Endothelial cell of umbilical vein (primary cell): Measurements from ENCODE around the gene ZNF79. TPM values are rescaled to one million over a fixed set of nuclear protein-coding genes. Genes with fewer than 3 reads are reported as not detected.

ENCODE experiments used
- BruUV-seq: library from RNA; stranded (reverse); fragments of 400-500 nt; replicated peaks from 2 replicates; lab custom pipeline; 2021; lab: Mats Ljungman, UMichigan
- CTCF ChIA-PET: fragments of 300-600, 350-600 bp; sonication (Branson Sonifier 250); formaldehyde crosslinking; loops from one replicate; lab custom pipeline; 2021; ENCODE audit warnings: antibody characterized with exemption, inconsistent platforms; lab: Charles Lee
- POLR2A ChIA-PET: fragments of 300-600, 350-600 bp; sonication (Branson Sonifier 250); formaldehyde crosslinking; loops from one replicate; lab custom pipeline; 2021; ENCODE audit warnings: antibody characterized with exemption, inconsistent platforms; lab: Charles Lee
- DNase-seq: peaks from one replicate; pipeline ENCODE4 v3.0.0-alpha.2; 2011; ENCODE audit warnings: low read depth, low spot score
- FAIRE-seq: peaks from 2 replicates; lab custom pipeline; 2011; peaks lifted over from hg19 to GRCh38; lab: Jason Lieb, UNC
- H2AFZ ChIP-seq: 2 replicates; pipeline ENCODE4 v1.6.0; 2012; ENCODE audit warnings: low read depth, low read length, control low read depth, inconsistent platforms
- H3K27ac ChIP-seq: 2 replicates; pipeline ENCODE4 v1.5.1; 2011; ENCODE audit warnings: low read depth, mild to moderate bottlenecking, control low read depth, low read length, moderate library complexity; ENCODE audit not compliant: insufficient read depth
- H3K27me3 ChIP-seq, 2 experiments: 2 replicates each; pipeline versions ENCODE4 v1.6.0 to v1.6.1; 2011; ENCODE audit warnings: low read length in 2 of 2, mixed read lengths in 1 of 2; ENCODE audit not compliant: control insufficient read depth in 2 of 2, insufficient read depth in 2 of 2
- H3K36me3 ChIP-seq, 2 experiments: 2 replicates in 1 of 2; 3 replicates in 1 of 2; pipeline ENCODE4 v1.5.1; 2011; ENCODE audit warnings: low read length in 2 of 2, mild to moderate bottlenecking in 1 of 2, moderate library complexity in 1 of 2; ENCODE audit not compliant: control insufficient read depth in 2 of 2, insufficient read depth in 2 of 2; ENCODE audit errors: extremely low read depth in 1 of 2
- H3K4me1 ChIP-seq: 3 replicates; pipeline ENCODE4 v1.5.1; 2011; ENCODE audit warnings: mild to moderate bottlenecking, low read length; ENCODE audit not compliant: control insufficient read depth, insufficient read depth; ENCODE audit errors: extremely low read depth
- H3K4me2 ChIP-seq: 2 replicates; pipeline ENCODE4 v1.6.1; 2011; ENCODE audit warnings: low read length, control low read depth, mixed read lengths; ENCODE audit not compliant: insufficient read depth
- H3K4me3 ChIP-seq, 3 experiments: fragments of 200-600 bp in 1 of 3; sonication (generic), shearing (Covaris generic) in 1 of 3; replicated peaks in 1 of 3; 2 replicates each; pipeline ENCODE4 v1.5.1; 2011 to 2016; ENCODE audit warnings: control low read depth in 3 of 3, low read length in 3 of 3, mild to moderate bottlenecking in 2 of 3, inconsistent platforms in 1 of 3, low read depth in 1 of 3, moderate library complexity in 1 of 3; ENCODE audit not compliant: insufficient read depth in 1 of 3
- H3K79me2 ChIP-seq: 2 replicates; pipeline ENCODE4 v1.6.0; 2012; ENCODE audit warnings: low read length, inconsistent platforms; ENCODE audit not compliant: control insufficient read depth, insufficient read depth
- H3K9ac ChIP-seq: replicated peaks from 2 replicates; pipeline ENCODE3; 2011; ENCODE audit warnings: low read length, control low read depth; ENCODE audit not compliant: insufficient read depth; ENCODE audit errors: extremely low read depth
- H3K9me1 ChIP-seq: replicated peaks from 3 replicates; pipeline ENCODE4 v1.6.0; 2011; ENCODE audit warnings: mild to moderate bottlenecking, low read length; ENCODE audit not compliant: control insufficient read depth, insufficient read depth; ENCODE audit errors: extremely low read depth
- H3K9me3 ChIP-seq: replicated peaks from 2 replicates; pipeline ENCODE4 v1.5.1; 2012; ENCODE audit warnings: low read length, inconsistent platforms; ENCODE audit not compliant: control insufficient read depth, insufficient read depth
- H4K20me1 ChIP-seq: replicated peaks from 2 replicates; pipeline ENCODE3; 2011; ENCODE audit warnings: mild to moderate bottlenecking, low read length; ENCODE audit not compliant: control insufficient read depth, insufficient read depth; ENCODE audit errors: extremely low read depth
- EZH2 ChIP-seq: IDR thresholded peaks from 2 replicates; pipeline ENCODE4 v1.6.1; 2012; ENCODE audit warnings: borderline replicate concordance, low read depth, mild to moderate bottlenecking, moderate library complexity, low read length, inconsistent platforms; ENCODE audit not compliant: severe bottlenecking
- FOS ChIP-seq: IDR thresholded peaks from 2 replicates; pipeline ENCODE4 v1.6.1; 2011; ENCODE audit warnings: mild to moderate bottlenecking, low read length, moderate library complexity, borderline replicate concordance; ENCODE audit not compliant: insufficient read depth
- GATA2 ChIP-seq: IDR thresholded peaks from 2 replicates; pipeline ENCODE4 v1.7.0; 2011; ENCODE audit warnings: low read depth, mild to moderate bottlenecking, moderate library complexity, mixed read lengths, low read length; ENCODE audit not compliant: insufficient read length, insufficient read depth
- JUN ChIP-seq: IDR thresholded peaks from 2 replicates; pipeline ENCODE4 v1.6.1; 2011; ENCODE audit warnings: borderline replicate concordance, low read depth; ENCODE audit not compliant: insufficient read length, insufficient read depth
- MYC ChIP-seq: IDR thresholded peaks from one replicate; pipeline ENCODE4 v1.6.1; 2011; ENCODE audit warnings: mild to moderate bottlenecking, low read depth, low read length
- POLR2A ChIP-seq: IDR thresholded peaks from 2 replicates; pipeline ENCODE4 v1.6.1; 2012; ENCODE audit warnings: low read depth, mild to moderate bottlenecking, control low read depth, low read length
- POLR2AphosphoS5 ChIP-seq: IDR thresholded peaks from 2 replicates; pipeline ENCODE4 v1.6.1; 2012; ENCODE audit warnings: low read depth, mild to moderate bottlenecking, control low read depth, low read length, moderate library complexity; ENCODE audit not compliant: insufficient read depth
- dilution Hi-C: fragments of 300-500 bp; cut with MboI; formaldehyde crosslinking; loops from one replicate; pipeline ENCODE4 v1.15.0; 2019; ENCODE audit warnings: low sequenced_read_pairs; ENCODE audit not compliant: extremely low pct_ligation_motif_present
- intact Hi-C: fragments of 100-400 bp; cut with micrococcal nuclease; formaldehyde crosslinking; loops from one replicate; pipeline ENCODE4 v1.10.0; 2022
- polyA plus RNA-seq, 4 experiments: library from polyadenylated mRNA; depleted of rRNA in 3 of 4; stranded (reverse) in 3 of 4; unstranded in 1 of 4; fragments of >200 nt; gene quantifications; 2 replicates each; pipeline versions ENCODE4 v1.2.1 to v1.2.3, GENCODE V29; 2011 to 2012; ENCODE audit warnings: missing spikeins in 1 of 4
- total RNA-seq: library from RNA; stranded (reverse); gene quantifications from 2 replicates; pipeline ENCODE4 v1.2.3, GENCODE V29; 2021
- TF ChIP-seq, protein P1 (sequence below): IDR thresholded peaks from 2 replicates; pipeline ENCODE4 v1.6.1; 2011; ENCODE audit not compliant: insufficient read depth, insufficient read length
- TF ChIP-seq, protein P2 (sequence below), 2 donors: IDR thresholded peaks; 1 replicate in 1 of 2; 2 replicates in 1 of 2; pipeline ENCODE4 v1.5.1; 2011; ENCODE audit warnings: low read length in 2 of 2, mild to moderate bottlenecking in 2 of 2, moderate library complexity in 2 of 2, control low read depth in 1 of 2, inconsistent platforms in 1 of 2, low read depth in 1 of 2; ENCODE audit not compliant: insufficient read depth in 1 of 2; ENCODE audit errors: extremely low read depth in 1 of 2

ZNF79 gene
- total and polyA plus RNA-seq, 2 donors (not counting 3 experiments of a cell fraction or from before 2014, with no cell fraction given) = 6.3 to 10.6 TPM

DNA sequence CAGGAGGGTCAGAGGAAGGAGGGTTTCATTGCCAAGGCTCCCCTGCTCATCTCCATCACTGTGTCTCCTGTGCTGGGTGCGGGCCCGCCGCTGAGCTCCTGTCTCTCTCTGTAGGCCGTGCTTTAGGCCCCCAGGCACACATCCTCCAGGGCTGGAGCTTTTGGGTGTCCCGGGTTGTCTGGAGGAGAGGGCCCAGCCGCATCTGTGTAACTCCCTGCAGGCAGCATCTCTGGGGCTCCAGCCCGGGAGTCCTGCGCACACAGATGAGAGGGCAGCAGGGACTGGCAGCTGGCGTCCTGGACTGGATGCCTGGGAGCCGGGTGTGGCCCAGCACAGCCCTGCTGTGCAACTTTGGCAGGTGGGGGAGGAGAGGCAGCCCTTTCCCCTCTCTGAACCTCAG lies 67.3 kb downstream of the ZNF79 start:
- H4K20me1 ChIP-seq = no peaks in the 10 kb centered on the region
- H3K79me2 ChIP-seq = no peaks in the 10 kb centered on the region
- DNase-seq (no peak), FAIRE-seq (no peak)
- dilution Hi-C loops (no loop called here), intact Hi-C loops (no loop called here)
- no peak overlapping the region for H3K27ac ChIP-seq
- H3K9me3 ChIP-seq = no peaks in the 10 kb centered on the region
- no peaks in the 10 kb centered on the region for H3K27me3 ChIP-seq
- H3K4me3 ChIP-seq = no peak overlapping the region
- peaks cover 4% of the 10 kb centered on the region for H3K4me1 ChIP-seq
- POLR2A ChIA-PET = no interaction called here
- H3K4me2 ChIP-seq = no peak overlapping the region
- H3K9me1 ChIP-seq = no peaks in the 10 kb centered on the region
- BruUV-seq = no TSS peak
- no peak overlapping the region for H2AFZ ChIP-seq
- no peak overlapping the region for H3K9ac ChIP-seq
- TF ChIP-seq EZH2 (no peak), FOS (no peak)
- TF ChIP-seq, protein P1, sequence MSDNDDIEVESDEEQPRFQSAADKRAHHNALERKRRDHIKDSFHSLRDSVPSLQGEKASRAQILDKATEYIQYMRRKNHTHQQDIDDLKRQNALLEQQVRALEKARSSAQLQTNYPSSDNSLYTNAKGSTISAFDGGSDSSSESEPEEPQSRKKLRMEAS = no peak
- CTCF ChIA-PET = interaction anchor here (1.8 kb wide), 1 partner anchor 11 kb away, joined by 6 read pairs; no protein-coding TSS in a partner anchor
- peaks cover 2 to 23% of the 10 kb centered on the region in 2 experiments for H3K36me3 ChIP-seq

DNA sequence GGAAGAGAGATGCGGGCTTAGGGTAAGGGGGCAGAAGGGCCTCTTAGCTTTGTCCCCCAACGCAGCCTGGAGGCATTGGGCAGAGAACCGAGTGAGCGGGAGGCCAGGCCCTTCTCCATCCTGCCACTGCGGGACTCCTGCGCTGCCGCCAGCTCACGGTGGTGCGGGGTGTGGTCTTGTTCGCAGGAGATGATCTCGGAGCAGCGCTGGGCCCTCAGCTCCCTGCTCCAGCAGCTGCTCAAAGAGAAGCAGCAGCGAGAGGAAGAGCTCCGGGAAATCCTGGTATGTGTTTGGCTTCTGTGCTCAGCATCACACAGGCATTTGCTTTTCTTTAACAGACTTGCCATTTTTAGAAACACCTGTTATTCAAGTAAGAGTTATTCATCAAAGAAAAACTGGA lies 68.4 kb downstream of the ZNF79 start:
- Histone ChIP-seq H3K9me3 (no peaks in the 10 kb centered on the region), H3K9ac (no peak overlapping the region), H3K4me1 (peaks cover 4% of the 10 kb centered on the region), H3K27me3 (no peaks in the 10 kb centered on the region), H3K4me3 (no peak overlapping the region), H3K27ac (no peak overlapping the region), H3K79me2 (no peaks in the 10 kb centered on the region), H3K9me1 (no peaks in the 10 kb centered on the region), H4K20me1 (no peaks in the 10 kb centered on the region), H3K4me2 (no peak overlapping the region), H3K36me3 (peaks cover 4 to 31% of the 10 kb centered on the region in 2 experiments), H2AFZ (no peak overlapping the region)
- FAIRE-seq (no peak), DNase-seq (no peak)
- dilution Hi-C loops (no loop called here), intact Hi-C loops (no loop called here)
- ChIA-PET POLR2A (no interaction called here), CTCF (no interaction called here)
- TF ChIP-seq FOS = no peak
- TF ChIP-seq, protein P2, sequence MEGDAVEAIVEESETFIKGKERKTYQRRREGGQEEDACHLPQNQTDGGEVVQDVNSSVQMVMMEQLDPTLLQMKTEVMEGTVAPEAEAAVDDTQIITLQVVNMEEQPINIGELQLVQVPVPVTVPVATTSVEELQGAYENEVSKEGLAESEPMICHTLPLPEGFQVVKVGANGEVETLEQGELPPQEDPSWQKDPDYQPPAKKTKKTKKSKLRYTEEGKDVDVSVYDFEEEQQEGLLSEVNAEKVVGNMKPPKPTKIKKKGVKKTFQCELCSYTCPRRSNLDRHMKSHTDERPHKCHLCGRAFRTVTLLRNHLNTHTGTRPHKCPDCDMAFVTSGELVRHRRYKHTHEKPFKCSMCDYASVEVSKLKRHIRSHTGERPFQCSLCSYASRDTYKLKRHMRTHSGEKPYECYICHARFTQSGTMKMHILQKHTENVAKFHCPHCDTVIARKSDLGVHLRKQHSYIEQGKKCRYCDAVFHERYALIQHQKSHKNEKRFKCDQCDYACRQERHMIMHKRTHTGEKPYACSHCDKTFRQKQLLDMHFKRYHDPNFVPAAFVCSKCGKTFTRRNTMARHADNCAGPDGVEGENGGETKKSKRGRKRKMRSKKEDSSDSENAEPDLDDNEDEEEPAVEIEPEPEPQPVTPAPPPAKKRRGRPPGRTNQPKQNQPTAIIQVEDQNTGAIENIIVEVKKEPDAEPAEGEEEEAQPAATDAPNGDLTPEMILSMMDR (IDR thresholded peaks at IDR 0.05; ENCODE audit: extremely low read depth in 1 of 2, insufficient read depth in 1 of 2, low read depth in 1 of 2, low read length in 2 of 2) = no peak
- no peak for TF ChIP-seq POLR2A
- TF ChIP-seq, protein P1 = no peak
- TF ChIP-seq MYC = no peak
- no peak for TF ChIP-seq EZH2
- no peak for TF ChIP-seq JUN
- TF ChIP-seq POLR2AphosphoS5 = no peak
- TF ChIP-seq GATA2 = no peak
- no TSS peak for BruUV-seq
